ENCODE data around the gene COL4A6.

COL4A6 gene

GRCh38 chrX:108199041-108199440 is 239.2 kb downstream of the COL4A6 start:
- Histone ChIP-seq H3K9me3 (ENCODE audit: control insufficient read depth, insufficient read depth, low read depth, low read length) (no peaks in the 10 kb centered on the region), H3K4me1 (ENCODE audit: control insufficient read depth, insufficient read depth, low read length) (no peaks in the 10 kb centered on the region), H3K36me3 (ENCODE audit: control insufficient read depth in 2 of 2, insufficient read depth in 1 of 2, low read length in 2 of 2) (no peaks in the 10 kb centered on the region), H3K27ac (ENCODE audit: extremely low read depth, low read depth, low read length) (no peak overlapping the region), H3K4me3 (ENCODE audit: low read depth, low read length) (no peak overlapping the region)
- TF ChIP-seq, protein P1, sequence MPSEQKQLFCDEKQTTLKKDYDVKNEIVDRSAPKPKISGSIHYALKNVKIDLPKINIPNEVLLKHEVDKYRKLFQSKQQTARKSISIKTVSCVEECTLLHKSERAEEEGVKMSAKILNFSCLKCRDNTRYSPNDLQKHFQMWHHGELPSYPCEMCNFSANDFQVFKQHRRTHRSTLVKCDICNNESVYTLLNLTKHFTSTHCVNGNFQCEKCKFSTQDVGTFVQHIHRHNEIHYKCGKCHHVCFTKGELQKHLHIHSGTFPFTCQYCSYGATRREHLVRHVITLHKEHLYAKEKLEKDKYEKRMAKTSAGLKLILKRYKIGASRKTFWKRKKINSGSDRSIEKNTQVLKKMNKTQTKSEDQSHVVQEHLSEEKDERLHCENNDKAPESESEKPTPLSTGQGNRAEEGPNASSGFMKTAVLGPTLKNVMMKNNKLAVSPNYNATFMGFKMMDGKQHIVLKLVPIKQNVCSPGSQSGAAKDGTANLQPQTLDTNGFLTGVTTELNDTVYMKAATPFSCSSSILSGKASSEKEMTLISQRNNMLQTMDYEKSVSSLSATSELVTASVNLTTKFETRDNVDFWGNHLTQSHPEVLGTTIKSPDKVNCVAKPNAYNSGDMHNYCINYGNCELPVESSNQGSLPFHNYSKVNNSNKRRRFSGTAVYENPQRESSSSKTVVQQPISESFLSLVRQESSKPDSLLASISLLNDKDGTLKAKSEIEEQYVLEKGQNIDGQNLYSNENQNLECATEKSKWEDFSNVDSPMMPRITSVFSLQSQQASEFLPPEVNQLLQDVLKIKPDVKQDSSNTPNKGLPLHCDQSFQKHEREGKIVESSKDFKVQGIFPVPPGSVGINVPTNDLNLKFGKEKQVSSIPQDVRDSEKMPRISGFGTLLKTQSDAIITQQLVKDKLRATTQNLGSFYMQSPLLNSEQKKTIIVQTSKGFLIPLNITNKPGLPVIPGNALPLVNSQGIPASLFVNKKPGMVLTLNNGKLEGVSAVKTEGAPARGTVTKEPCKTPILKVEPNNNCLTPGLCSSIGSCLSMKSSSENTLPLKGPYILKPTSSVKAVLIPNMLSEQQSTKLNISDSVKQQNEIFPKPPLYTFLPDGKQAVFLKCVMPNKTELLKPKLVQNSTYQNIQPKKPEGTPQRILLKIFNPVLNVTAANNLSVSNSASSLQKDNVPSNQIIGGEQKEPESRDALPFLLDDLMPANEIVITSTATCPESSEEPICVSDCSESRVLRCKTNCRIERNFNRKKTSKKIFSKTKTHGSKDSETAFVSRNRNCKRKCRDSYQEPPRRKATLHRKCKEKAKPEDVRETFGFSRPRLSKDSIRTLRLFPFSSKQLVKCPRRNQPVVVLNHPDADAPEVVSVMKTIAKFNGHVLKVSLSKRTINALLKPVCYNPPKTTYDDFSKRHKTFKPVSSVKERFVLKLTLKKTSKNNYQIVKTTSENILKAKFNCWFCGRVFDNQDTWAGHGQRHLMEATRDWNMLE (tag by site-specific recombination; conservative IDR thresholded peaks at IDR 0.05; ENCODE audit: low read depth): no peak
- TF ChIP-seq ZNF548 (tag by site-specific recombination; IDR thresholded peaks at IDR 0.05) (no peak), ZNF707 (tag by site-specific recombination; IDR thresholded peaks at IDR 0.05) (no peak)
- ChIA-PET CTCF (interaction anchor here (0.5 to 2.0 kb wide), 23 partner anchors 9 to 1432 kb away, joined by 3 to 20 read pairs (median 4); no protein-coding TSS in a partner anchor), POLR2A (no interaction called here)

GRCh38 chrX:108198420-108198819 is 239.8 kb downstream of the COL4A6 start:
- Histone ChIP-seq H3K4me1 (ENCODE audit: control insufficient read depth, insufficient read depth, low read length) (no peaks in the 10 kb centered on the region), H3K4me3 (ENCODE audit: low read depth, low read length) (no peak overlapping the region), H3K36me3 (ENCODE audit: control insufficient read depth in 2 of 2, insufficient read depth in 1 of 2, low read length in 2 of 2) (no peaks in the 10 kb centered on the region), H3K9me3 (ENCODE audit: control insufficient read depth, insufficient read depth, low read depth, low read length) (no peaks in the 10 kb centered on the region), H3K27ac (ENCODE audit: extremely low read depth, low read depth, low read length) (no peak overlapping the region)
- POLR2A ChIA-PET: no interaction called here
- TF ChIP-seq HIC1 (tag by site-specific recombination; IDR thresholded peaks at IDR 0.05): no peak
- TF ChIP-seq ZNF114 (tag by site-specific recombination; IDR thresholded peaks at IDR 0.05): no peak
- TF ChIP-seq INSM2 (tag by site-specific recombination; IDR thresholded peaks at IDR 0.05): no peak
- TF ChIP-seq ZNF777 (tag by site-specific recombination; IDR thresholded peaks at IDR 0.05; ENCODE audit: borderline replicate concordance): no peak
- no peak for TF ChIP-seq ZNF133 (tag by site-specific recombination; IDR thresholded peaks at IDR 0.05)
- no peak for TF ChIP-seq ZNF16 (tag by site-specific recombination; IDR thresholded peaks at IDR 0.05; ENCODE audit: low read depth)
- TF ChIP-seq ZNF311 (tag by site-specific recombination; IDR thresholded peaks at IDR 0.05; ENCODE audit: borderline replicate concordance): no peak
- TF ChIP-seq, protein P2, sequence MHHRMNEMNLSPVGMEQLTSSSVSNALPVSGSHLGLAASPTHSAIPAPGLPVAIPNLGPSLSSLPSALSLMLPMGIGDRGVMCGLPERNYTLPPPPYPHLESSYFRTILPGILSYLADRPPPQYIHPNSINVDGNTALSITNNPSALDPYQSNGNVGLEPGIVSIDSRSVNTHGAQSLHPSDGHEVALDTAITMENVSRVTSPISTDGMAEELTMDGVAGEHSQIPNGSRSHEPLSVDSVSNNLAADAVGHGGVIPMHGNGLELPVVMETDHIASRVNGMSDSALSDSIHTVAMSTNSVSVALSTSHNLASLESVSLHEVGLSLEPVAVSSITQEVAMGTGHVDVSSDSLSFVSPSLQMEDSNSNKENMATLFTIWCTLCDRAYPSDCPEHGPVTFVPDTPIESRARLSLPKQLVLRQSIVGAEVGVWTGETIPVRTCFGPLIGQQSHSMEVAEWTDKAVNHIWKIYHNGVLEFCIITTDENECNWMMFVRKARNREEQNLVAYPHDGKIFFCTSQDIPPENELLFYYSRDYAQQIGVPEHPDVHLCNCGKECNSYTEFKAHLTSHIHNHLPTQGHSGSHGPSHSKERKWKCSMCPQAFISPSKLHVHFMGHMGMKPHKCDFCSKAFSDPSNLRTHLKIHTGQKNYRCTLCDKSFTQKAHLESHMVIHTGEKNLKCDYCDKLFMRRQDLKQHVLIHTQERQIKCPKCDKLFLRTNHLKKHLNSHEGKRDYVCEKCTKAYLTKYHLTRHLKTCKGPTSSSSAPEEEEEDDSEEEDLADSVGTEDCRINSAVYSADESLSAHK (tag by site-specific recombination; IDR thresholded peaks at IDR 0.05): no peak
- TF ChIP-seq PRDM1 (tag by site-specific recombination; IDR thresholded peaks at IDR 0.05): no peak
- TF ChIP-seq ZNF76 (tag by site-specific recombination; IDR thresholded peaks at IDR 0.05; ENCODE audit: borderline replicate concordance, low read depth): no peak
- no peak for TF ChIP-seq ZNF701 (tag by site-specific recombination; IDR thresholded peaks at IDR 0.05)
- no peak for TF ChIP-seq CTCF (tag by site-specific recombination; IDR thresholded peaks at IDR 0.05)
- no peak for TF ChIP-seq SETDB1 (IDR thresholded peaks at IDR 0.05; ENCODE audit: insufficient read length, low read length)
- TF ChIP-seq ZNF433 (tag by site-specific recombination; IDR thresholded peaks at IDR 0.05; ENCODE audit: low read depth): no peak
- no peak for TF ChIP-seq ZNF677 (tag by site-specific recombination; IDR thresholded peaks at IDR 0.05)
- no peak for TF ChIP-seq ZNF626 (tag by site-specific recombination; IDR thresholded peaks at IDR 0.05)
- no peak for TF ChIP-seq ZNF354C (tag by site-specific recombination; IDR thresholded peaks at IDR 0.05; ENCODE audit: borderline replicate concordance, low read depth)
- TF ChIP-seq ZNF624 (tag by site-specific recombination; IDR thresholded peaks at IDR 0.05): no peak
- no peak for TF ChIP-seq GLIS1 (tag by site-specific recombination; IDR thresholded peaks at IDR 0.05)
- CTCF ChIA-PET: interaction anchor here (0.6 to 1.9 kb wide), 6 partner anchors 12 to 848 kb away, joined by 3 to 20 read pairs (median 4); no protein-coding TSS in a partner anchor
